ENCODE measurements around the gene TCF4.

The TCF4 gene

DNA sequence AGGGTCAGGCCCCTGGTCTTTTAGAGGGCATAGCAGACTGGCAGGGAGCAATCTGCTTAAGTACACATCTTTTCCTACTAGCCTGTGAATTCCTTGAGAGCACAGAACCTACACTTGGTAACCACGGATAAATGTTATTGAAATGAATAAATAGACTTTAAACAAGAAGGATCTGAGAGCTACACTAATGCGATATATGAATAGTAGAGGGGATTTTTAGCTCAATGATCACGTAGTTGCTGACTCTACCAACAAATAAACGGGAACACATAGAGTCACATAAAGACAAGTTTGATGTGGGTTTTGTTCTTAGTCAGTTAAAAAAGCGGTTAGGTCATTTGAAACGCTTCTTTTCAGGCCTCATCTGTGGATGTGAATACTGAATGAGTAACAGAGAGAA lies 338.4 kb downstream of the TCF4 start:
- DNase-seq (ENCODE audit: extremely low spot score) = peak; percentile 27
- ChIA-PET CTCF (interaction anchor here (0.7 to 4.9 kb wide), 6 partner anchors 9 to 52 kb away, joined by 3 to 29 read pairs (median 16); no protein-coding TSS in a partner anchor), POLR2A (no interaction called here)
- TF ChIP-seq, protein P1, sequence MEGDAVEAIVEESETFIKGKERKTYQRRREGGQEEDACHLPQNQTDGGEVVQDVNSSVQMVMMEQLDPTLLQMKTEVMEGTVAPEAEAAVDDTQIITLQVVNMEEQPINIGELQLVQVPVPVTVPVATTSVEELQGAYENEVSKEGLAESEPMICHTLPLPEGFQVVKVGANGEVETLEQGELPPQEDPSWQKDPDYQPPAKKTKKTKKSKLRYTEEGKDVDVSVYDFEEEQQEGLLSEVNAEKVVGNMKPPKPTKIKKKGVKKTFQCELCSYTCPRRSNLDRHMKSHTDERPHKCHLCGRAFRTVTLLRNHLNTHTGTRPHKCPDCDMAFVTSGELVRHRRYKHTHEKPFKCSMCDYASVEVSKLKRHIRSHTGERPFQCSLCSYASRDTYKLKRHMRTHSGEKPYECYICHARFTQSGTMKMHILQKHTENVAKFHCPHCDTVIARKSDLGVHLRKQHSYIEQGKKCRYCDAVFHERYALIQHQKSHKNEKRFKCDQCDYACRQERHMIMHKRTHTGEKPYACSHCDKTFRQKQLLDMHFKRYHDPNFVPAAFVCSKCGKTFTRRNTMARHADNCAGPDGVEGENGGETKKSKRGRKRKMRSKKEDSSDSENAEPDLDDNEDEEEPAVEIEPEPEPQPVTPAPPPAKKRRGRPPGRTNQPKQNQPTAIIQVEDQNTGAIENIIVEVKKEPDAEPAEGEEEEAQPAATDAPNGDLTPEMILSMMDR (IDR thresholded peaks at IDR 0.05; ENCODE audit: control extremely low read depth, extremely low read depth, low read depth, missing control alignments) = no peak

DNA sequence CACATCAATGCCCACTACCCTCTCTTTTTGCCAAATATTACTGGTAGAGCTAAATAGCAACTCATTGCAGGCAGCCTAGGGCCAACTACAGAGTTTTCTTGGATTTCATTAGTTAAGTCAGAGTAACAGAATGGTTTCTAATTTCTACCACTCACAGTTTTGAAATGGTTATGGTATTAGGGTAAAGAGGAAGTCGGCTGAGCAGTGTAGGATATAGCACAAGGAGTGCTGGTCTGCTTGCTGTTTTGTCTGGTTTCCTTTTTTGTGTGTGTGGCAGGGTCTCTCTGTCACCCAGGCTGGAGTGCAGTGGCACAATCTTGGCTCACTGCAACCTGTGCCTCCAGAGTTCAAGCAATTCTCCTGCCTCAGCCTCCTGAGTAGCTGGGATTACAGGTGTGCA lies 339.5 kb downstream of the TCF4 start:
- TF ChIP-seq, protein P1 (IDR thresholded peaks at IDR 0.05; ENCODE audit: control extremely low read depth, extremely low read depth, low read depth, missing control alignments) = no peak
- no peak for DNase-seq (ENCODE audit: extremely low spot score)
- POLR2A ChIA-PET = no interaction called here
- CTCF ChIA-PET = interaction anchor here (3.1 to 4.9 kb wide), 3 partner anchors 8 to 27 kb away, joined by 13 to 29 read pairs (median 18); no protein-coding TSS in a partner anchor

DNA sequence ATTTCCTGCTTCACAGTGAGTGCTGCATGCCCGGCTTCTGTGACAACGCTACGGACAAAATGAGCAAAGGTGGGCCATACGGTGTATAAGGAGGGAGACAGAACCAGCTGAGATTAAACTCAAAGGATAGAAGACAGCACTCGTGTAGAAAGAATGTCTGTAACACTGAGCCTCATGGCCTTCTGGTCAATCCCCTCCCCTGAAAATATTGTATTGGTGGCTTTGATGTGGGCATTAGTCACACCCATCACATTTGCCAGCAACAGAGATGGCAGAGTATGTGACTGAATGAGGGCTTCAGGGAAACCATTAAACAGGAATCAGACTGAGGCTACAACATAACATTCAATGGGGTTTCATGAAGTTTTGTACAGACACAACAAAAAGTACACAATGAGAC lies 341.0 kb downstream of the TCF4 start:
- TF ChIP-seq, protein P1 (IDR thresholded peaks at IDR 0.05; ENCODE audit: control extremely low read depth, extremely low read depth, low read depth, missing control alignments) = no peak
- DNase-seq (ENCODE audit: extremely low spot score) = no peak
- CTCF ChIA-PET = interaction anchor here (1.0 to 4.7 kb wide), 4 partner anchors 13 to 28 kb away, joined by 3 to 58 read pairs (median 6); no protein-coding TSS in a partner anchor
- POLR2A ChIA-PET = no interaction called here

DNA sequence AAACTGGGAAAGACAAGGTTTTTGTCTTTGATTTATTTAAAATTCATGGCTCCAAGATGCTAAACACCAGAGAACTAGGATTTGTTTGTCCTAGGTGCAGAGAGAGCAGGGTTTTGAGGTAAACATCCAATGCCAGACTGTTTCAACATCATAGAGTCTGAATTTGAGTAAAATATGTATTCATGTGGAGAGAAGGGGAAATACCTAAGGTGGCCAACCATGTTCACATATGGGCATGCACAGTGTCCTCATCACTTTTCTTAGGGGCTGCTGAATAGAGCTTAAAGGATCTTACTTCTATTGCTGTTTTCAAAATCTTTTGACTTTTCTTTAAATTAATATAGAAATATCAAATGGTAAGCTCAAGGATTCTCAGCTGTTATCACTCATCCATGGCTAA lies 341.7 kb downstream of the TCF4 start:
- DNase-seq (ENCODE audit: extremely low spot score) = no peak
- ChIA-PET CTCF (interaction anchor here (1.0 to 4.7 kb wide), 4 partner anchors 12 to 29 kb away, joined by 3 to 58 read pairs (median 6); no protein-coding TSS in a partner anchor), POLR2A (no interaction called here)
- TF ChIP-seq, protein P1 (IDR thresholded peaks at IDR 0.05; ENCODE audit: control extremely low read depth, extremely low read depth, low read depth, missing control alignments) = no peak

DNA sequence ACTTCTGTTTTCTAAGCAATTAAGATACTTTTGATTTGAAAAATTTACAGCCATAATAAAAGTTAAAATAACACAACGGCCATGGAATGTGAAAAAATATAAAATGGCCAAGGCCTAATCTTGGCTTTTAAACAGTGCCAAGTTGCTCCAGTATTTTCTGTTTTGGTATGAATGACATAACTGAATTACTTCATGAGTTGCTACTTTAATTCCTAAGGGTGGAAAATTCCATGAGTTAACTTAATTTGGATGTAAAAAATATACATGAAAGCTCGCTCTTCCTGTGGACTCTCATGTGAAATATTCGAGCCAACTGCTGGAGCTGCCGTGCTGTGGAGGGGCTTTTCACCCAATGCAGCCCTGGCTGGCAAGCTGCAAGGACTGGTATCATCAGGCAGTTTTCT lies 342.8 kb downstream of the TCF4 start:
- TF ChIP-seq, protein P1 (IDR thresholded peaks at IDR 0.05; ENCODE audit: control extremely low read depth, extremely low read depth, low read depth, missing control alignments) = no peak
- CTCF ChIA-PET = interaction anchor here (0.7 to 4.7 kb wide), 9 partner anchors 11 to 176 kb away, joined by 3 to 58 read pairs (median 3); no protein-coding TSS in a partner anchor
- DNase-seq (ENCODE audit: extremely low spot score) = no peak
- POLR2A ChIA-PET = no interaction called here

DNA sequence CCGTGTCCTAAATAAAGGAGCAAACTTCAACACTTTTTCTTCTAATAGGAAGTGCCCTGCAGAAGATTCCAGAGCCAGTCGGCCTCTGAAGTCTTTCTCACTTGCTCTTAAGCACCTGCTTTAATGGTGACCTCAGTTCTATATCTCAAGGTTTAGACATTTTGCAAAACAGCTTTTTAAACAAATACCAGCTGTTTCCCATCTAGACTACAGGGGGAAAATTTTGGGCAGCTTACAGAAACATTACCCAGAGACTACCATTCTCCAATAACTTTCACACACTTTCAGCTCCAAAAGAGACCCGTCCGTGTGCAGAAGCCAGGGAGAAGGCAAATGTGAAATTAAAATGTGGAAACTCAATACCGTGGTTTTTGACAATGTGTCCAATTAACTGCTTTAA lies 343.4 kb downstream of the TCF4 start:
- TF ChIP-seq, protein P1 (IDR thresholded peaks at IDR 0.05; ENCODE audit: control extremely low read depth, extremely low read depth, low read depth, missing control alignments) = no peak
- no peak for DNase-seq (ENCODE audit: extremely low spot score)
- POLR2A ChIA-PET = no interaction called here
- CTCF ChIA-PET = interaction anchor here (0.9 to 4.7 kb wide), 4 partner anchors 10 to 175 kb away, joined by 3 to 58 read pairs (median 4); no protein-coding TSS in a partner anchor
